NK-92 (cell line): ENCODE results near the gene TPPP.

ENCODE experiments used
- DNase-seq: peaks from one replicate; lab custom pipeline; 2025; ENCODE audit not compliant: unreplicated experiment; lab: John Stamatoyannopoulos, UW

TPPP gene

GRCh38 chr5:647311-647710 is 45.8 kb downstream of the TPPP start:
- DNase-seq: no peak

- no peak for DNase-seq
These were observed 46.6 kb downstream of the TPPP start for GRCh38 chr5:646396-647201.

DNA sequence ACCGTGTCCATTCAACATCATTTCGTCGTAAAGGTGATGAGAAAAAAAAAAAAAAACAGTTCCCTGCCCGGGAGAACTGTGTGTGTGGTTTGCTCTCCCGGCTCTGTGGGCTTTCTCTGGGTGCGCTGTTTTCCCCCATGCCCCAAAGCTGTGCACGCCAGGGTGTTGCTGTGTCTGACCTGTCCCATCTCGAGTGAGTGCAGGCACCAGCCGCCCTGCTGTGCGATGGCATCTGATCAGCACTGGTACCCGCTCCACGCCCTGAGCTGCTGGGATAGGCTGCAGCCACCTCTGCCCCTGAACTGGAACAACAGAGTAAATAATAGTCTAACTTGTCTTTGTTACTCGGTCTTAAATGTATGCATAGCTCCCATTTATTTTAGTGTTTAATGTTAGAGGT is 47.7 kb downstream of the TPPP start:
- DNase-seq: no peak

DNA sequence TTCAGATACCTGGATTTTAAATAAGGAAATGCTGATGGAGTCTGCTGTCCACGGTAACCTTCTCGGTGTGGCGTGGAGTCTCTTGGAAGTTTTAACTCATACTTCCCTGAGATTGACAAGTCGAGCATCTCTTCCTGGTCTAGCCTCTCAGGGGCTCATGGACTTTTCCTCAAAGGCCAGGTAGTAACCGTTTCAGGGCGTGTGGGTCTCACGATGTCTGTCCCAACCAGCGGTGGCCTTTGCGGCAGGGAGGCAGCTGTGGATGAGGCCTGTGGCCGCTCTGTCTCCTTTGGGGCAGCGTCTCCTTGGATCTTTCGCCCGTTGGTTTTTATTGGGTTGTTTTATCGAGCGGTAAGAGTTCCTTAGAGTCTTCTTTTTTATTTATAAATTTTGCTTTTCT is 48.2 kb downstream of the TPPP start:
- no peak for DNase-seq

- no peak for DNase-seq
These were observed 48.6 kb downstream of the TPPP start for GRCh38 chr5:644509-644908.

- no peak for DNase-seq
These were observed 49.3 kb downstream of the TPPP start for GRCh38 chr5:643811-644271.

GRCh38 chr5:643351-643801 is 49.8 kb downstream of the TPPP start:
- DNase-seq: no peak

GRCh38 chr5:642481-642880 is 50.7 kb downstream of the TPPP start:
- no peak for DNase-seq

DNA sequence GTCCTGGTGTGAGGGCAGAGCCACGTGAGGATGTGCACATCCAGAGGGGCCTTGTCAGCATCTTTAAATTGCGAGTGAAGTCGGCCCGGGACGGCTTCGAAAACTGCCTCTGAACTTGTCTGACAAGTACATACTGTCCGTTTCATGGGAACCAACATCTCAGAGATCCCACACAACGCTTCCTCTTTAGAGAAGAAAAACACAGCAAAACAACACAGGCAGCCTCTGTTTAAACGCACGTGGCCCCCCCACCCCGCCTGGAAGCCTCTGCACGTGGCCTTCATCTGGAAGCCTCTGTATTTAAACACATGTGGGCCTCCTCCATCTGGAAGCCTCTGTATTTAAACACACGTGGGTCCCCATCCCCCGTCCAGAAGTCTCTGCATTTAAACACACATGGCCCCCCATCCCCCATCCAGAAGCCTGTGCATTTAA is 51.8 kb downstream of the TPPP start:
- no peak for DNase-seq

DNA sequence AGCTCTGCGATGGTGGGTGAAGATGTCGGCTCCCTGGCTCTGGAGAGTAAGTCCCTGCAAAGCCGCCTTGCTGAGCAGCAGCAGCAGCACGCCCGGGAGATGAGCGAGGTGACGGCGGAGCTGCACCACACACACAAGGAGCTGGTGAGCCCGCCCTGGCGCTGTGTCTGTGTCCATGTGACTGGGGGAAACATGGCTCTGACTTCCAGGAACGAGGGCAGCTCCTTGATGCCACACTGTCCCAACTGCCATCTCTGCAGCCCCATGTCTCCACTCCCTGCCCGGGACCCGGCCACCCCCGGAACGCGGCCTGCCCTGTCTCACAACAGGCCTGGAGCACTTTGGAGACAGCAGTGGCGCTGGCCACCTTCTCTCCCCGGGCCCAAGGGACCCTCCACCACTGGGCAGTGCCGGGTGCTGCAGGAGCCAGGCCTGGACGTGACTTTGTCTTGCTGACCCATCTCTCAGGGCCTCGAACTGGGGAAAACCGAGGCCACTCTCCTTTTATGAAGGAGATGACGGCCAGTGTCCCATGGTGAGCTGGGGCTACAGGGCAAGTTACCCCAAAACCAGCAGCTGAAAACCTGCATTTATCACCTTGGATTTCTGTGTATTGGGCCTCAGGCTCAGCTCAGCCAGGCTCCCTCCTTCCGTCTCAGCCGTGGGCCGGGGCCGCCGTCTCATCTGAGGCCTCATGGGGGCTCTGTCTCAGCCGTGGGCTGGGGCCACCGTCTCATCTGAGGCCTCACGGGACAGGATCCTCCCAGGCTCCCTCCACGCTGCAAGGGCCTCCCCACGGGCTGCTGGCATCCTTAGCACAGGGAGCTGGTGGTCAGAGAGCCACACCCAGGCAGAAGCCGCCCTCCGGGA is 52.5 kb downstream of the TPPP start:
- DNase-seq: no peak

DNA sequence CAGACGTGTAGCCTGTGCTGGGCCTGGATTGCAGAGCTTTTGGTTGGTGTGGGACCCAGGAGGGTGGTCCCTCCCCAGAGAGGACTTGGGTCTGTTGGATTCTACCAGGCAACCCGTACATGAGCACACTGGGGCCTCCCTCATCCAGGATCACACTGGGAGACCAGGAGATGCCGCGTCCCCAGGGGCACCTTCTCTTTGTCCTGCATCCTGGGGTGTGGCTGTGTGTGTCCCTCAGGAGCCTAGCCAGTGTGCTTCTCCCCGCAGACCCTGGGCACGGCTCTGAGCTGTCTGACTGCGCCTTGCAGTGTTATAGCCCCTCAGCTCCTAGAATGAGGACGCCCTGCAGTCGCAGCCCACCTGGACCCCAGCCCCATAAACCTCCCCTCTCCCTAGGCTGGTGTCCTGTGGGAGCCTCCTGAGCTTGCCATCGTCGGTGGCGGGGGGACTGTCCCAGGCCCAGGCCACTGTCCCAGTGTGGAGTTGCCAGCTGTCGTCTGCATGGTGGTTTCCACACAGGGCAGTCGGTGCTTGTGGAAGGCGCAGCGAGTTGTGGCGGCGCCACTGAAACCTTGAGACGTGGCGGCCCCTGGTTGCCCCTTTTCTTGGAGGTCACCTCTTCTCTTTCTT is 53.5 kb downstream of the TPPP start:
- no peak for DNase-seq

DNA sequence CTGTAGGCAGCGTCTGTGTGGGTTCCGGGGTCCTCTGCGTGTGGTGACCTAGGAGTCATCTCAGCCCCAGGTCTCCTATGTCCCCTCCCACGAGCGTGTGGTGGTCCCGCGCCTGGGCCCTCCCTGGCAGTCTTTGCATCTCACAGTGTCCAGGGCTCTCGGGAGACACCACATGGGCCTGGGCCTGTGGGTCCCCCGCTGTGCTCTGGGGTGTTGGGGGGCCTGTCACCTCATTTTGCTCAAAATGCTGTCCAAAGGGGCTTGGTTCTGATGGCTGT is 54.0 kb downstream of the TPPP start:
- DNase-seq: no peak

- no peak for DNase-seq
These were observed 54.5 kb downstream of the TPPP start for GRCh38 chr5:638501-639252.

DNA sequence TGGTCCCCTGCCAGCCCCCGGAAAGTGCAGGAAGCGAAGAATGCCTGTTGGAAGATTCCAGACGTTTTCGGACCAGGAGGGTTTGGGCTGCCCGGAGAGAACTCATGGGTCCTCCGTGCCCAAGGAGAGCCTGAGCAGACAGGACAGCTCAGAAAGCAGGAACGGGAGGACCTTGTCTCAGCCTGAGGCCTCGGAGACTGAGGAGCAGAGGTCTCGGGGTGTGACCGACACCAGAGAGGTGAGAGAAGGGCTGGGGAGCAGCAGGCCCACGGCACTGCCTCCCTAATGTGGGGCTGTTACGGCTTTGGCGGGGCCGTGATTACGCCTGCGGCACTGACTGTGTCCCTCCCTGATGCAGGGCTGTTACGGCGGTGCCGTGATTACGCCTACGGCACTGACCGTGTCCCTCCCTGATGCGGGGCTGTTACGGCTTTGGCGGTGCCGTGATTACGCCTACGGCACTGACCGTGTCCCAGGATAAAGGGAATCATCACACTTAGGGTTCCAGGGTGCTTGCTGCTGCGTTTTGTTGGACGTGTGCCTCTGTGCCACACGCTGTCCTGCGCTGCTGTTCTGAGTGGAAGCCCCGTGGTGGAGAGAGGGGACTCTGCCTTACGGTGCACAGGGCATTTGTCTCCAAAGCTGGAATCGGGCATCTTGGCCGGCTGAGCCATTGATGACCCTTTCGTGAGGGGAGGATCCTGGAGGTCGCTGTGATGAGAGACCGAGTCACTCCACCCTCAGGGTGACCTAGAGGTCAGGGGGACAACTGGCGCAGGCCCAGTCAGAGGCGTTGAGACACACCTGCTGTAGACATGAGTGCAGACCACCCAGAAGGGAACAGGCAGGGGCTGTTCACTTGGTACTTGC is 55.3 kb downstream of the TPPP start:
- no peak for DNase-seq

GRCh38 chr5:636951-637350 is 56.2 kb downstream of the TPPP start:
- no peak for DNase-seq

- DNase-seq: no peak
These were observed 57.7 kb downstream of the TPPP start for GRCh38 chr5:635306-636055.

DNA sequence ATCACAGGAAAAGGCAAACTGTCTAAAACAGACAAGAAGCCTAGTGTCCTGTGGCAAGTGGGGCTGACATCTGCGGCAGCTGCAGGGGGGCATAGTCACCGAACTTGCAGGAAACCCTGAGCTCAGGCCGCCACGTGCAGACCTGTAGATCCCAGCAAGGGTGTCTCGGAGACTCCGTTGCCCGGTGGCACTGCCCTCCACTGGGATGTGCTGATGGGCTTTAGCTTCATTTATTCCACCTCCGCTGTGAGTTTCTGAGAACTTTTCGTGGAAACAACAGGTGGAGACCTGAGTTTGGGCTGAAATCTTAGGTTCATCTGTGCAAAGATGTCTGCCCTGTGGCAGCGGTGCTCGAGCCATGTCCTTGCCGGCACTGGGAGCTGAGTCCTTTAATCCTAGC is 59.0 kb downstream of the TPPP start:
- no peak for DNase-seq

GRCh38 chr5:633501-633955 is 59.6 kb downstream of the TPPP start:
- DNase-seq: no peak
